Endothelial cell of umbilical vein (primary cell): ENCODE results near the gene PRF1.

Source experiments
- EZH2 ChIP-seq: IDR thresholded peaks from 2 replicates; pipeline ENCODE4 v1.6.1; 2012; ENCODE audit warnings: borderline replicate concordance, low read depth, mild to moderate bottlenecking, moderate library complexity, low read length, inconsistent platforms; ENCODE audit not compliant: severe bottlenecking
- JUN ChIP-seq: IDR thresholded peaks from 2 replicates; pipeline ENCODE4 v1.6.1; 2011; ENCODE audit warnings: borderline replicate concordance, low read depth; ENCODE audit not compliant: insufficient read length, insufficient read depth
- MYC ChIP-seq: IDR thresholded peaks from one replicate; pipeline ENCODE4 v1.6.1; 2011; ENCODE audit warnings: mild to moderate bottlenecking, low read depth, low read length
- POLR2A ChIP-seq: IDR thresholded peaks from 2 replicates; pipeline ENCODE4 v1.6.1; 2012; ENCODE audit warnings: low read depth, mild to moderate bottlenecking, control low read depth, low read length
- POLR2AphosphoS5 ChIP-seq: IDR thresholded peaks from 2 replicates; pipeline ENCODE4 v1.6.1; 2012; ENCODE audit warnings: low read depth, mild to moderate bottlenecking, control low read depth, low read length, moderate library complexity; ENCODE audit not compliant: insufficient read depth
- TF ChIP-seq, protein P1 (sequence below), 2 donors: IDR thresholded peaks; 1 replicate in 1 of 2; 2 replicates in 1 of 2; pipeline ENCODE4 v1.5.1; 2011; ENCODE audit warnings: low read length in 2 of 2, mild to moderate bottlenecking in 2 of 2, moderate library complexity in 2 of 2, control low read depth in 1 of 2, inconsistent platforms in 1 of 2, low read depth in 1 of 2; ENCODE audit not compliant: insufficient read depth in 1 of 2; ENCODE audit errors: extremely low read depth in 1 of 2

DNA sequence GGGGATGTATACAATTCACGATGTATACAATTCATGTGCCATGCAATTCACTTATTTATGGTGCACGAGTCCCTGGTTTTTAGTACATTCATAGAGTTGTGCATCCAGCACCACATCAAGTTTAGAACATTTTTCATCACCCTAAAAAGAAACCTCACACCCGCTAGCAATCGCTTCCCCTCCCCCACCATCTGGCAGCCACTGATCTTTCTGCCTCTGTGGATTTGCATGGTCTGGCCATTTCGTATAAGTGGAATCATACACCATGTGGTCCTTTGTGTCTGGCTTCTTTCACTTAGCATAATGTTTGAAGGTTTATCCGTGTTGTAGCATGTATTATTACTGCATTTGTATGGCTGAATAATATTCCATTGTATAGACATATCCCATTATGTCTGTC is 52.1 kb downstream of the PRF1 start:
- TF ChIP-seq, protein P1, sequence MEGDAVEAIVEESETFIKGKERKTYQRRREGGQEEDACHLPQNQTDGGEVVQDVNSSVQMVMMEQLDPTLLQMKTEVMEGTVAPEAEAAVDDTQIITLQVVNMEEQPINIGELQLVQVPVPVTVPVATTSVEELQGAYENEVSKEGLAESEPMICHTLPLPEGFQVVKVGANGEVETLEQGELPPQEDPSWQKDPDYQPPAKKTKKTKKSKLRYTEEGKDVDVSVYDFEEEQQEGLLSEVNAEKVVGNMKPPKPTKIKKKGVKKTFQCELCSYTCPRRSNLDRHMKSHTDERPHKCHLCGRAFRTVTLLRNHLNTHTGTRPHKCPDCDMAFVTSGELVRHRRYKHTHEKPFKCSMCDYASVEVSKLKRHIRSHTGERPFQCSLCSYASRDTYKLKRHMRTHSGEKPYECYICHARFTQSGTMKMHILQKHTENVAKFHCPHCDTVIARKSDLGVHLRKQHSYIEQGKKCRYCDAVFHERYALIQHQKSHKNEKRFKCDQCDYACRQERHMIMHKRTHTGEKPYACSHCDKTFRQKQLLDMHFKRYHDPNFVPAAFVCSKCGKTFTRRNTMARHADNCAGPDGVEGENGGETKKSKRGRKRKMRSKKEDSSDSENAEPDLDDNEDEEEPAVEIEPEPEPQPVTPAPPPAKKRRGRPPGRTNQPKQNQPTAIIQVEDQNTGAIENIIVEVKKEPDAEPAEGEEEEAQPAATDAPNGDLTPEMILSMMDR (IDR thresholded peaks at IDR 0.05; ENCODE audit: extremely low read depth in 1 of 2, insufficient read depth in 1 of 2, low read depth in 1 of 2, low read length in 2 of 2), result no peak
- TF ChIP-seq MYC (no peak), EZH2 (no peak), POLR2A (no peak), POLR2AphosphoS5 (no peak), JUN (no peak)
